H1 (cell line): ENCODE data around the gene PCNX3. TPM values are rescaled to one million over a fixed set of nuclear protein-coding genes. Genes with fewer than 3 reads are reported as not detected.

Experiments used
- CTCF ChIA-PET: fragments of 300-600 bp; sonication (Branson Sonifier 250); formaldehyde crosslinking; loops from one replicate; lab custom pipeline; 2021; ENCODE audit not compliant: partially characterized antibody; lab: Charles Lee
- POLR2A ChIA-PET: fragments of 300-600 bp; sonication (Branson Sonifier 250); formaldehyde crosslinking; loops from one replicate; lab custom pipeline; 2021; ENCODE audit warnings: inconsistent platforms; ENCODE audit not compliant: partially characterized antibody; lab: Charles Lee
- DNase-seq, 2 experiments: peaks; one replicate each; pipeline versions ENCODE4 v3.0.0 to v3.0.0-alpha.2; 2010 to 2022; ENCODE audit warnings: low spot score in 2 of 2, low read depth in 1 of 2, mixed read lengths in 1 of 2
- FAIRE-seq: peaks from 2 replicates; lab custom pipeline; 2011; peaks lifted over from hg19 to GRCh38; lab: Jason Lieb, UNC
- H2AFZ ChIP-seq: 2 replicates; pipeline ENCODE4 v1.8.1; 2012; ENCODE audit warnings: low read length, inconsistent platforms
- H2AK5ac ChIP-seq: 2 replicates; pipeline ENCODE4 v1.6.1; 2013; ENCODE audit warnings: low read depth, low read length
- H2BK120ac ChIP-seq: replicated peaks from 2 replicates; pipeline ENCODE3; 2013; ENCODE audit warnings: low read depth, low read length, inconsistent platforms
- H2BK12ac ChIP-seq: 2 replicates; pipeline ENCODE4 v1.6.1; 2013; ENCODE audit warnings: low read depth, low read length
- H2BK15ac ChIP-seq: 2 replicates; pipeline ENCODE4 v1.6.1; 2013; ENCODE audit warnings: low read length
- H2BK20ac ChIP-seq: 2 replicates; pipeline ENCODE4 v1.6.1; 2013; ENCODE audit warnings: low read length
- H2BK5ac ChIP-seq: 2 replicates; pipeline ENCODE4 v1.6.1; 2013; ENCODE audit warnings: low read depth, low read length
- H3K14ac ChIP-seq: 2 replicates; pipeline ENCODE4 v1.6.1; 2013; ENCODE audit warnings: inconsistent platforms; ENCODE audit not compliant: insufficient read length
- H3K18ac ChIP-seq: 2 replicates; pipeline ENCODE4 v1.6.1; 2013; ENCODE audit warnings: low read length; ENCODE audit errors: extremely low read depth
- H3K23ac ChIP-seq: 2 replicates; pipeline ENCODE4 v1.6.1; 2013; ENCODE audit warnings: inconsistent platforms; ENCODE audit not compliant: insufficient read length
- H3K23me2 ChIP-seq: 2 replicates; pipeline ENCODE4 v1.6.1; 2013; ENCODE audit warnings: low read depth, low read length
- H3K27ac ChIP-seq: 2 replicates; pipeline ENCODE4 v1.6.1; 2011; ENCODE audit warnings: low read depth, low read length, inconsistent platforms
- H3K27me3 ChIP-seq, 4 experiments: replicated peaks in 1 of 4; 1 replicate in 1 of 4; 2 replicates in 3 of 4; pipeline versions ENCODE4 v1.6.1 to v1.8.1; 2011 to 2013; ENCODE audit warnings: low read length in 3 of 4, mild to moderate bottlenecking in 3 of 4, inconsistent platforms in 2 of 4, mixed read lengths in 2 of 4, moderate library complexity in 1 of 4; ENCODE audit not compliant: control insufficient read depth in 3 of 4, insufficient read depth in 3 of 4; ENCODE audit errors: extremely low read depth in 1 of 4
- H3K36me3 ChIP-seq, 4 experiments: 2 replicates each; pipeline versions ENCODE4 v1.6.1 to v1.8.1; 2011 to 2013; ENCODE audit warnings: mild to moderate bottlenecking in 4 of 4, low read length in 3 of 4, moderate library complexity in 2 of 4, control low read depth in 1 of 4, inconsistent platforms in 1 of 4; ENCODE audit not compliant: insufficient read depth in 4 of 4, control insufficient read depth in 2 of 4
- H3K4ac ChIP-seq: replicated peaks from 2 replicates; pipeline ENCODE3; 2013; ENCODE audit warnings: low read length, low read depth, mixed read lengths, inconsistent platforms; ENCODE audit not compliant: insufficient read length
- H3K4me1 ChIP-seq, 4 experiments: replicated peaks in 1 of 4; 1 replicate in 1 of 4; 2 replicates in 3 of 4; pipeline versions ENCODE4 v1.6.1 to v1.8.1; 2011 to 2013; ENCODE audit warnings: low read length in 3 of 4, inconsistent platforms in 2 of 4, mixed read lengths in 1 of 4; ENCODE audit not compliant: insufficient read depth in 4 of 4, control insufficient read depth in 3 of 4
- H3K4me2 ChIP-seq, 2 experiments: 2 replicates each; pipeline versions ENCODE4 v1.6.1 to v1.8.1; 2011 to 2013; ENCODE audit warnings: low read depth in 2 of 2, low read length in 2 of 2, control low read depth in 1 of 2, inconsistent platforms in 1 of 2, mild to moderate bottlenecking in 1 of 2; ENCODE audit not compliant: insufficient read depth in 1 of 2
- H3K4me3 ChIP-seq, 4 experiments: fragments of 200-600, 300-600 bp in 1 of 4; sonication (generic), shearing (Covaris generic), sonication (Bioruptor Twin) in 1 of 4; 2 replicates each; pipeline versions ENCODE4 v1.5.1 to v1.8.1; 2011 to 2016; ENCODE audit warnings: low read length in 4 of 4, low read depth in 3 of 4, control low read depth in 2 of 4, inconsistent platforms in 2 of 4, mild to moderate bottlenecking in 2 of 4, mixed read lengths in 1 of 4, moderate library complexity in 1 of 4; ENCODE audit not compliant: insufficient read depth in 2 of 4; ENCODE audit errors: extremely low read depth in 1 of 4
- H3K56ac ChIP-seq: replicated peaks from 2 replicates; pipeline ENCODE3; 2013; ENCODE audit warnings: low read depth, mild to moderate bottlenecking, mixed read lengths, low read length, inconsistent platforms; ENCODE audit not compliant: insufficient read length
- H3K79me1 ChIP-seq: 2 replicates; pipeline ENCODE4 v1.6.1; 2013; ENCODE audit warnings: low read depth, low read length, control low read depth
- H3K79me2 ChIP-seq, 2 experiments: 2 replicates each; pipeline versions ENCODE4 v1.6.1 to v1.8.1; 2012 to 2013; ENCODE audit warnings: low read length in 2 of 2, mild to moderate bottlenecking in 2 of 2, inconsistent platforms in 1 of 2; ENCODE audit not compliant: insufficient read depth in 2 of 2, control insufficient read depth in 1 of 2
- H3K9ac ChIP-seq, 4 experiments: replicated peaks in 1 of 4; 1 replicate in 1 of 4; 2 replicates in 3 of 4; pipeline versions ENCODE4 v1.6.1 to v1.8.1; 2011 to 2013; ENCODE audit warnings: low read depth in 3 of 4, low read length in 3 of 4, control low read depth in 2 of 4, mild to moderate bottlenecking in 2 of 4, moderate library complexity in 2 of 4, inconsistent platforms in 1 of 4; ENCODE audit errors: extremely low read depth in 1 of 4
- H3K9me3 ChIP-seq, 2 experiments: 2 replicates each; pipeline versions ENCODE4 v1.6.1 to v1.8.1; 2012 to 2013; ENCODE audit warnings: mild to moderate bottlenecking in 2 of 2, moderate library complexity in 2 of 2, control low read depth in 1 of 2, inconsistent platforms in 1 of 2, low read depth in 1 of 2, low read length in 1 of 2, mixed read lengths in 1 of 2; ENCODE audit not compliant: insufficient read depth in 2 of 2
- H4K20me1 ChIP-seq, 2 experiments: replicated peaks in 1 of 2; 2 replicates each; pipeline versions ENCODE3 to v1.8.1; 2011 to 2013; ENCODE audit warnings: inconsistent platforms in 2 of 2, low read length in 2 of 2, mild to moderate bottlenecking in 1 of 2; ENCODE audit not compliant: insufficient read depth in 2 of 2, control insufficient read depth in 1 of 2
- H4K5ac ChIP-seq: 2 replicates; pipeline ENCODE4 v1.6.1; 2013; ENCODE audit warnings: low read length, low read depth, mixed read lengths, inconsistent platforms; ENCODE audit not compliant: insufficient read length
- H4K8ac ChIP-seq: 2 replicates; pipeline ENCODE4 v1.8.0; 2013; ENCODE audit warnings: mild to moderate bottlenecking, moderate library complexity, low read length, inconsistent platforms; ENCODE audit not compliant: insufficient read depth; ENCODE audit errors: extremely low read depth
- H4K91ac ChIP-seq: replicated peaks from 2 replicates; pipeline ENCODE3; 2013; ENCODE audit warnings: low read length, mixed read lengths, inconsistent platforms; ENCODE audit not compliant: insufficient read length
- BCL11A ChIP-seq, 2 experiments: IDR thresholded peaks; one replicate each; pipeline ENCODE4 v1.6.1; 2011; ENCODE audit warnings: low read depth in 2 of 2, low read length in 2 of 2, mild to moderate bottlenecking in 2 of 2
- EZH2 ChIP-seq: fragments of 200-600 bp; sonication (generic); IDR thresholded peaks from 2 replicates; pipeline ENCODE4 v1.7.1; 2012; ENCODE audit warnings: low read depth, mild to moderate bottlenecking, moderate library complexity, low read length, inconsistent platforms; ENCODE audit not compliant: severe bottlenecking
- SUZ12 ChIP-seq: fragments of 200-600 bp; sonication (generic); IDR thresholded peaks from 2 replicates; pipeline ENCODE4 v1.6.1; 2012; ENCODE audit warnings: mild to moderate bottlenecking, inconsistent platforms, low read length, moderate library complexity, mixed read lengths
- WGBS, 2 experiments: shearing (Covaris generic) in 1 of 2; methylation state at CpG; one replicate each; pipeline versions ENCODE4 v1.1.6 to v1.1.7; 2013 to 2015; ENCODE audit warnings: low lambda C conversion rate in 2 of 2, mixed read lengths in 2 of 2, inconsistent platforms in 1 of 2, low coverage in 1 of 2, missing lambda C conversion rate in 1 of 2; ENCODE audit not compliant: insufficient replicate concordance in 2 of 2, insufficient coverage in 1 of 2, insufficient read length in 1 of 2; ENCODE audit errors: extremely low coverage in 1 of 2, missing lambda C conversion rate in 1 of 2; 5-methylcytosine and 5-hydroxymethylcytosine counted together
- polyA plus RNA-seq, 7 experiments: library from polyadenylated mRNA; depleted of rRNA in 3 of 7; stranded (reverse) in 5 of 7; unstranded in 2 of 7; fragments of >200 nt in 5 of 7; fragments of 200-250 nt in 2 of 7; gene quantifications; 1 replicate in 5 of 7; 2 replicates in 1 of 7; 4 replicates in 1 of 7; pipeline versions ENCODE4 v1.2.1 to v1.2.3, GENCODE V29; 2011 to 2013; ENCODE audit warnings: missing spikeins in 2 of 7, mixed read lengths in 2 of 7
- total RNA-seq: library from RNA; stranded (reverse); fragmentation: NEBNext Ultra II Directional; extraction: Animal tissue kit (Norgen Biotek cat#: 25700); gene quantifications from 2 replicates; pipeline ENCODE4 v1.2.1, GENCODE V29; 2021

Gene PCNX3
- total and polyA plus RNA-seq, 2 of the 8 experiments (the other 6 are each of a cell fraction or from before 2014, with no cell fraction given) = 27.2 to 38.8 TPM

GRCh38 chr11:65585396-65586246 is 30.0 kb upstream of the PCNX3 start:
- peak; percentile 73 for TF ChIP-seq SUZ12
- TF ChIP-seq BCL11A (IDR thresholded peaks at IDR 0.05; ENCODE audit: low read depth in 2 of 2, low read length in 2 of 2) = no peak
- peak; percentile 49 for TF ChIP-seq EZH2
- Histone ChIP-seq H2BK20ac (no peak overlapping the region; the same call in 1 of the 2 replicates), H2AK5ac (0 out of 2 replicates have a peak overlapping the region, but pooled peaks have one; percentile 65), H3K23ac (no peak overlapping the region), H3K56ac (no peak overlapping the region), H2BK5ac (no peak overlapping the region), H2AFZ (no peak overlapping the region), H3K14ac (no peak overlapping the region), H3K36me3 (no peaks in the 10 kb centered on the region), H3K4me2 (peak overlapping the region; percentile 54 to 85), H3K23me2 (peaks cover 3% of the 10 kb centered on the region; the same call in 1 of the 2 replicates), H3K9ac (no peak overlapping the region), H3K18ac (no peak overlapping the region; the same call in 1 of the 2 replicates), H4K91ac (no peak overlapping the region), H2BK120ac (no peak overlapping the region), H3K79me2 (no peaks in the 10 kb centered on the region), H4K8ac (no peak overlapping the region), H3K4ac (no peak overlapping the region), H3K9me3 (no peaks in the 10 kb centered on the region), H2BK15ac (peak overlapping the region; percentile 97), H3K4me3 (peak overlapping the region in 2 of 4 experiments; percentile 31 to 55; a peak in 4 of 8 replicates), H3K27me3 (peaks cover 20 to 52% (median 44%) of the 10 kb centered on the region in 4 experiments), H2BK12ac (no peak overlapping the region), H4K5ac (no peak overlapping the region), H4K20me1 (peaks cover 0 to 2% of the 10 kb centered on the region in 2 experiments), H3K27ac (no peak overlapping the region), H3K4me1 (peaks cover 0 to 22% (median 6%) of the 10 kb centered on the region in 4 experiments; a peak in 6 of 7 replicates), H3K79me1 (no peaks in the 10 kb centered on the region)
- FAIRE-seq = no peak
- WGBS, 2 experiments = 58% methylated on average over 36 of the region's 51 CpGs; no CpG with 5 or more reads in 1 of the 2 experiments
- ChIA-PET CTCF (interaction anchor here (0.6 to 14.5 kb wide), 17 partner anchors 7 to 697 kb away, joined by 3 to 227 read pairs (median 5); partner anchors contain the start of genes EHBP1L1, FAM89B, KCNK7 and ZNRD2), POLR2A (interaction anchor here (0.6 to 4.4 kb wide), 10 partner anchors 9 to 87 kb away, joined by 3 to 36 read pairs (median 4); partner anchors contain the start of genes EHBP1L1, FAM89B, KCNK7 and MALAT1)
- no peak for DNase-seq
